HG03064 (cell line): ENCODE measurements around the gene PITPNM3.

Experiments used
- ATAC-seq: cut with Tn5 transposase; IDR thresholded peaks from one replicate; pipeline ENCODE4 v1.9.1; 2021; ENCODE audit warnings: low read depth; ENCODE audit not compliant: unreplicated experiment

The PITPNM3 gene

DNA sequence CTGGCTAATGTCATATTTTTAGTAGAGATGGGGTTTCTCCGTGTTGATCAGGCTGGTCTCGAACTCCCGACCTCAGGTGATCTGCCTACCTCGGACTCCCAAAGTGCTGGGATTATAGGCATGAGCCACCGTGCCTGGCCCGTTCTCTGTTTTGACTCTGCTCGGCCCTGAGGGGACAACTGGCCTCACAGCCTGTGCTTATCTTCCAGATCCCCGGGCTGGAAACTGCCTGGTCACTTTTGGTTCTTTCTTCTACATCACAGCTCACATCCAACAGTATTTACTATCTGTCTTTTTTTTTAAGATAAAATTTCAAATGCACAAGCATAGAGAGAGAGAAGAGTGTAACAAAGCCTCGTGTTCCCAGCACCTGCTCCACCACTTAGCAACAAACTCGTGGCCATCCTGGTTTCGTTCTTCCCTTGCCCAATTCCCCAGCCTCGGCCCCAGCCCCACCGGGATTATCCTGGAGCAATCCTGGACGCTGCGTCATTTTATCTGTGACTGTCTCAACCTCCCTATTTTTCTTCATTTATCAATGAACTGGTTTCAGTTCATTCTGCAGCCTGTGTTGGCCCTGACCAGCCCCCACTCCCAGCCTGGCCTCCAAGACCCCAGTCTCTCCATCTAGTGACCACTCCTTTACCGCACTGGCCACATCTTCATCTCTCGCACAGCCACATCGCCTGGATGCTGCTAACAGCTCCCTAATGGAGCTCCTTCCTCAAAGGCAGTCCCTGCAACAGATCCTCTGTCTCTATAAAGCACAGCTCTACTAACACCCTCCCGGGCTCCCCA lies 91.0 kb downstream of the PITPNM3 start:
- no peak for ATAC-seq

- no peak for ATAC-seq
Measured at GRCh38 chr17:6464446-6465041, 91.8 kb downstream of the PITPNM3 start.

GRCh38 chr17:6463616-6464445 lies 92.5 kb downstream of the PITPNM3 start:
- no peak for ATAC-seq

DNA sequence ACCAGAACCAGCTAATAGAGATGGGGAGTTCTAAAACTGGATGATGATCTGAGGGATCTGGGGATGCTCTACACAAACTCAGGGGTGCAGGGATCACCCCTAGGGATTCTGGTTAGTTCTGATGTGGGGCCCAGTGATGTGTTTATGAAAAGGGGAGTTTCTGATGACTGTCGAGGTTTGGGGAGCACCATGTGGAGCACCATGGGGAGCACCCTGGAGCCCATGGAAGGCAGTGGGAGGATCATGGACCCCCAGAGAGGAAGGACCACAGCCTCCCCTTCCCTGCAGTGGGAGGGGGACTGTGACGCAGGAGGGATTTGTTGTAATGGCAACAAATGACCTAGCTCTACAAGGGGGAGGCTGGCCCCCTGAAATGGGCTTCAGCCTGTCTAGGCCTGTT lies 93.7 kb downstream of the PITPNM3 start:
- ATAC-seq = no peak

DNA sequence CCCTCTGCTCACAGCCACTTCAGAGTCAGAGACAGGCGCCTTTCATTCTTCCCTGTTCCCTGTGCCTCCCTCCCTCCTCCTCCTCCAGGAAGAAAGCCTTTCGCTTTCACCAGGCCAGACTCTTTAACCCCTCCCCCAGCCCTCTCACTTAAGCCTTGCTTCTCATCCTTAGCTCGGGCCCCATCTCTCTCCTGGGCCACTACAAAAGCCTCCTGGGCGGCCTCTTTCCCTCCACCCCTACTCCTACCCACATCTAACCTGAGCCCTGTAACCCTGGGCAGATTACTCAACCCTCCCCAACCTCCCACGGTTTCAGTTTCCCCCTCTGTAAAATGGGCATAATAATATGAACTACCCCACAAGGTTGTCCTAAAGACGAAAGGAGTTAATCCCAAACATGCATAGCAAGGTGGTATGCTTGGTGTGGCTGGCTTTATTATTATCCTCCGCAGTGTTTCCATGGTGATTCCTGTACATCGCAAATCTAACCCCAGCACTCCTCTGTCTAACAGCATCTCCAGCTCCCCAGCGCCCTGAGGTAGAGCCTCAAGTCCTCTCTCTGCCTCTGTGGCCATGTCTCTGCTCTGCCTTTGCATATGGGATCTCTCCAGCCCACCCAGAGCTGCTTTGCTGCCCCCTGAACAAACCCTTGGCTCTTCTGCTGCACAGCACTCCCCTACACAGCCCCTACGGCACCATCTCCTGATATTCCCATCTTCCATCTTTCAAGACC lies 94.4 kb downstream of the PITPNM3 start:
- ATAC-seq = no peak

DNA sequence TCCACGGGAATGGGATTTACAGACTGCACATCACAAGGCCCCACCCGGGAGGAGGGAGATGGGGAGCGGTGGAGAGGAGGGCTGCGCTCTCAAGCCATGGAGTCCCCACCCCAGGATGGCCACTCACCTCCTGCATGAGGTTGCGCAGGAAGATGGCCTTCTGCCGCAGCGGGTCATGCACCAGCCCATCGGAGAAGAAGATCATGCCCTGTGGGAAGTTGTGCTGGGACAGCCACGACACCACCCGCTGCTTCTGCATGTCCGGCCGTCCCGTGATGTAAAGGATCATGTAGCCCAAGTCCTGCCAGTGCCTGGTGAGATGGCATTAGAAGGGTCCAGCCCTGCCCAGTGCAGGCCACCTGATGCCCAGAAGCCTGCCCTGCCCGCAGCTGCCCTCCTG lies 95.1 kb downstream of the PITPNM3 start:
- ATAC-seq = no peak

- no peak for ATAC-seq
Measured at GRCh38 chr17:6460531-6461161, 95.7 kb downstream of the PITPNM3 start.

DNA sequence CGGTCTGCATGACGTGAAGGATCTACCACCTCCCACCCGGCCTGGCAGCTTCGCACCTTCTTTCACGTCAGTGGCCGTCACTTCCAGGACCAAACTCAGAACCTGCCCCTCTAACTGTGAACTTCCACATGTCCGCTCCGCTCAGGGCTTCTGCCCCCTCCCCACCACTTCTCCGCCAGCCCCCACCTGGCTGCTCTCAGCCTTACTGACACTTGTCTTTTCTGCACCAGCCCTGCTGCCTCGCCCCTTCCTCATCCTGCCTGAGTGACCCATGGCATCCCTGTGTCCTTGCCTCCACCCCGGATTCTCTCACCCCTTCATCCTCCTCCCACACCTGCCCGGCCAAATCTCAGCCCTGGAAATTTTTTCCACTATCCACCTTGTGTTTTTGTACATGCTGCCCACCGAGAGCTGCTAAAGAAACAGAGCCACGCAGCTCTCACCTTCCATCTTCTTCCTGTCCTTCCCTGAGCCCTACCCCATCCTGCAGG lies 97.8 kb downstream of the PITPNM3 start:
- ATAC-seq = no peak

DNA sequence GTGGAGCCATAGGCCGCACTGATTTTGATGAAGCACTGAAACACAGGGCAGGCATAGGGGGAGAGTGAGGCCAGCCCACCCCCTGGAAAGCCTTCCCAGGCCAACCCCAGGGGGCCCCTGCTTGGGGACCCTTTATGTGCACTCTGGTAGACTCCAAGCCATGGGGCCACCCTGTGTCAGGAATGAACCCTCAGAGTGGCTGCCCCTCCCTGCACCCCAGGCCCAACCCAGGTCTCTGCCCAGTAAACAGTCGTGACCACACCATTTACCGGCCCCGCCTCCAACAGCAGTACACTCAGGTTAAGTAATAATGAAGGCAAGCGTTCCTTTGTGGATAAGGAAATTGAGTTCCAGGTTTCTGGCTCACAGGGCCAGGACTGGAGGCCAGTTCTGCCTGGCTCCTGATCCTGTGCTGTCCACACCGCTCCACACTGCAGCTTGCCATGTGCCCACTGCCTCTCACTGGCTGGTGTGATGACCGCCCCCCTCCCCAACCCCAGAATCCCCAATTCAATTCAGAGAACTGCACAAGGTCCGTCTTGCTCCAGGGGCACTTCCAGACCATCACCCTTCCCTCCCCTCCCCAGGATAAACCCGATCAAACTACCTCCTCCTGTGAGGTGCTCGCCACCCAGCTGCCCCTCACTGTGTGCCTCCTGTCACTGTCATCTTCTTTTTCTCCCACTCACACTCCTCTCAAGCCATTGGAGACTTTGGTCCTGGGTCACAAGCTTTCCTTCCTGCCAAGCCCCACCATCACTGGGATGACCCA lies 98.5 kb downstream of the PITPNM3 start:
- ATAC-seq = no peak

DNA sequence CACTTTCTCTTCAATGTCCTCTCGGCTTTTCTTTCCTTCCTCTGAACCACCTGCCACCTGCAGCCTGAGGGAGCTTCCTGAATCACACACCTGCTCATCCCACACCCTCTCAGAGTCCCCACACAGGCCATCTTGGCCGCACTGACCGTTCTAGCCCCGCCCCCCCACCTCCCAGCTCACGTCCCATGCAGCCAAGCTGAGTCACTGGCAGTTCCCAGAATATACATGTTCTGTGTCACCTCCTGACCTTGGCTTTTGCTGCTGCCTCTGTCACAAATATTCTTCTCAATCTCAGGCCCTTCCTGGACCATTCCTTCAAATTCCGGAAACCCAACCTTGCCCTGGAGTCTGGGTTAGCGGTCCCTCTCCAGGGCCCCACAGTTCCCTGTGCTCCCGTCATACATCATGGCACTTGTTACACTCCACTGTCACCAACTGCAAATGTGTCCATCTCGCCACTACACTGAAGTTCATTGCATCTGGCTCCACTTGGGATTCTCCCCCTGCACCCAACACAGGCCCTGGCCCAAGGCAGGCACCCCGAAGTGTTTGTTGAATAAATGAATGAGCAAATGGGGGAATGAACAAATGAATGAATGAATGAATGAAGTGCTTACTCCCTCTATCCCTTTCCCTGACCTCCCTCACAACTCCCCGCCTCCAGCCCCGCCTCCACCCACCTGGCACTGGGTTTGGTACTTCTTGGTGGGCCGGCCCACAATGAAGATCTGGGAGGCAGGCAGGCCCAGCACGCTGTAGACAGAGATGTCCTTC lies 99.3 kb downstream of the PITPNM3 start:
- ATAC-seq = no peak

DNA sequence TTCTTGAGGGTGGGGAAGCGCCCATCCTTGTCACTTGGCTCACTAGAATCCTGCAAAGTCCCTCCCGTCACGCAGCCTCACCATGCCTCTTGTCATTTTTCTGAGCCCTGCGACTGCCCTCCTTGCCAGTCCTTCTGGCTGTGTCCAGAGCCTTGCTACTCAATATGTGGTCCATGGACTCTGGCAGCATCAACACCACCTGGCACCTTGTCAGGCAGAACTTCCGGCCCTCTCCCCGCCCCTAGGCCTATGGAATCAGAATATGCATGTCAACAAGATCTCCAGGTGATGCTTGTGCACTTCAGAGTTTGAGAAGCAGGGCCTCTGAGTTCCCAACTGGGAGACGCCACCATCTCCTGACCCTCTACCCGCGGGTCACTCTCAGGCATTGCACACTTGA lies 100.0 kb downstream of the PITPNM3 start:
- ATAC-seq = no peak

- no peak for ATAC-seq
Measured at GRCh38 chr17:6455321-6455705, 101.0 kb downstream of the PITPNM3 start.

GRCh38 chr17:6454495-6455320 lies 101.6 kb downstream of the PITPNM3 start:
- no peak for ATAC-seq

- no peak for ATAC-seq
Measured at GRCh38 chr17:6453279-6454024, 102.9 kb downstream of the PITPNM3 start.

DNA sequence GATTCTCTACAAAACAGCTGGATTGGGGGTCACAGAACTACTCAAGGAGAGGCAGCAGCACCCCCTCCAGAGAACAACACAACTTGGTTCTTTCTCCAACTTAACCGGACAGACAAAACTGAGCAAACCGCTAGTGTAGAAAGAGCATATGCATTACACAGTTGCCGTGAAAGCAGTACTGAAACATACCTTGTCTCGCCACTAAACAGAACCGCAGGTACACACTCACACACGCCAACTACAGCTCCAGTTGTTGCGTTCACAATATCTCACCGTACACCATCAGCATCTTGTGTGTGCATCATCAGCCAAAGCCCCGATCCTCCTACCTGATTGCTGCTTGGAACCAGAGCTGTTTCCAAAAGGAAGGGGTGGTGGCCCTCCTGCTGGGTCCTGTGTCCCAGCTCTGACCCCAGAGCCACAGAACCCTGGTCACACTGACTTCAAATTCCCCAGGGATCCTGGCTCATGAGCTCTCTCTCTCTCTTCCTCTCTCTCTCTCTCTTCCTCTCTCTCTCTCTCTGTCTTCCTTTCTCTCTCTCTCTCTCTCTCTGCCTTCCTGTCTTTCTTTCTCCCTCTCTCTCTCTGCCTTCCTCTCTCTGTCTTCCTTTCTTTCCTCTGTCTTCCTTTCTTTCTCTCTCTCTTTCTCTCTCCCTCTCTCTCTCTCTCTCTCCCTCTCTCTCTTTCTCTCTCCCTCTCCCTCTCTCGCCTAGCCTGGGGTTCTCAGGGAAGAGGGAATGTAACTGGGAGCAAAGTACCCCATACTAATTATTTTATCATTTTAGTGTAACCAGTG lies 103.7 kb downstream of the PITPNM3 start:
- no peak for ATAC-seq
